GM12801 (cell line): Measurements from ENCODE around the gene PRKCA.

Source experiments
- TF ChIP-seq, protein P1 (sequence below): IDR thresholded peaks from one replicate; pipeline ENCODE4 v1.5.1; 2011; ENCODE audit warnings: control low read depth; ENCODE audit not compliant: insufficient read length; ENCODE audit errors: extremely low read depth

Gene PRKCA

DNA sequence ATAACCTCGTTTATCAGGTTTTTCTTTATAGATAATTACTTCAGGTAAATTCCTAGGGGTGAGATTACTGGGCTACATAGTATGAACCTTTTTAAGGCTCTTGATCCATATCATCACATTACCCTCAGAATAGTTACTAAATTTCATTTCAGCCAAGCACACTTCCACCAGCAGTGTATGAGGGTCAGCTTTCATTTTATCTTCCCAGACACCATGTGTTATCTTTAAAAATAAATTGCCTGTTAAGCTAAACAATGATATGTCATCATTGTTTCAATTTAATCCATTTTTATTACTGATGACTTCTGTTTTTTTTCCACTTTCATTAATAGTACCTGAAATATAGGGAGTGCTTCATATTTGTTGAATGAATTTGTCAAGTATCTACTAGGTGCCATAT lies 33.4 kb downstream of the PRKCA start:
- TF ChIP-seq, protein P1, sequence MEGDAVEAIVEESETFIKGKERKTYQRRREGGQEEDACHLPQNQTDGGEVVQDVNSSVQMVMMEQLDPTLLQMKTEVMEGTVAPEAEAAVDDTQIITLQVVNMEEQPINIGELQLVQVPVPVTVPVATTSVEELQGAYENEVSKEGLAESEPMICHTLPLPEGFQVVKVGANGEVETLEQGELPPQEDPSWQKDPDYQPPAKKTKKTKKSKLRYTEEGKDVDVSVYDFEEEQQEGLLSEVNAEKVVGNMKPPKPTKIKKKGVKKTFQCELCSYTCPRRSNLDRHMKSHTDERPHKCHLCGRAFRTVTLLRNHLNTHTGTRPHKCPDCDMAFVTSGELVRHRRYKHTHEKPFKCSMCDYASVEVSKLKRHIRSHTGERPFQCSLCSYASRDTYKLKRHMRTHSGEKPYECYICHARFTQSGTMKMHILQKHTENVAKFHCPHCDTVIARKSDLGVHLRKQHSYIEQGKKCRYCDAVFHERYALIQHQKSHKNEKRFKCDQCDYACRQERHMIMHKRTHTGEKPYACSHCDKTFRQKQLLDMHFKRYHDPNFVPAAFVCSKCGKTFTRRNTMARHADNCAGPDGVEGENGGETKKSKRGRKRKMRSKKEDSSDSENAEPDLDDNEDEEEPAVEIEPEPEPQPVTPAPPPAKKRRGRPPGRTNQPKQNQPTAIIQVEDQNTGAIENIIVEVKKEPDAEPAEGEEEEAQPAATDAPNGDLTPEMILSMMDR = no peak

DNA sequence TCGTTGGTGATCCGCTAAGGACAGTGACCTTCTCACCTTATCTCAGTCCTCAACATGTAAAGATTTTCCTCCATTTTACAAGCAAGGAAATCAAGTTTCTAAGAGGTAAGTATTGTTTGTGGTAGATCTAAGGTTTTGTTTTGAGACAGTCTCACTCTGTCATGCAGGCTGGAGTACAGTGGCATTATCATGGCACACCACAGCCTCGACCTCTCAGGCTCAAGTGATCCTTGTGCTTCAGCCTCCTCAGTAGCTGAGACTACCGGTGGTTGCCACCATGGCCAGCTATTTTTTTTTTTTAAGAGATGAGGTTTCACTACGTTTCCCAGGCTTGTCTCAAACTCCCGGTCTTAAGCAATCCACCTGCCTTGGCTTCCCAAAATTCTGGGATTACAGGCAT lies 34.9 kb downstream of the PRKCA start:
- TF ChIP-seq, protein P1 = no peak

DNA sequence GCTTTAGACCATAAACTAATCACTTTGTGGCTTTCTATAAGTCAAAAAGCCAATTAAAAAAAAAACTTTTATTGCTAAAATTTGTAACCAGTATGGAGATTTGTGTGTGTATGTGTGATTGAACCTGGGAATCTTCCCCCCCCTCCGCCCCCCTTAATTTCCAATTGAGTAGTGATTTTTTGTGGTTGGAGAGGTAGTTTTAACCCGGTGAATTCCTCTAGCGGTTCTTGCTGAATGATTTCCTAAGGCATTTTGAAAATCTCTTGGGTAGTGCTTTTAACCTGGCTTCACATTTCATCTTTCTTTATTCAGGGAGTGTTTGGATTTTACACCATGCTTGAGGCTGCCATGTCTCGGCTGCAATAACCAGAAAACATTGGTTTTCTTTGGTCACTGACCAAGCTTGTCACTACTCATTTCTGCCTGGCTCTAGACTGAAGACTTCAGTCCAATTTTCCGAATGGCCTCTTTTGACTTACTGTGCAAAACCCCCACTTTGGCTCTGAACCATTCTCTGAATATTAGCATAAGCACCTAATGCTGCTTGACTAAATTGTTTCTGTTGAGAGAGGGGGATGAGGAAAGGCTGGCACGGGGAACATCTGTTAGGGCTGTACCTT lies 35.6 kb downstream of the PRKCA start:
- TF ChIP-seq, protein P1 = no peak

DNA sequence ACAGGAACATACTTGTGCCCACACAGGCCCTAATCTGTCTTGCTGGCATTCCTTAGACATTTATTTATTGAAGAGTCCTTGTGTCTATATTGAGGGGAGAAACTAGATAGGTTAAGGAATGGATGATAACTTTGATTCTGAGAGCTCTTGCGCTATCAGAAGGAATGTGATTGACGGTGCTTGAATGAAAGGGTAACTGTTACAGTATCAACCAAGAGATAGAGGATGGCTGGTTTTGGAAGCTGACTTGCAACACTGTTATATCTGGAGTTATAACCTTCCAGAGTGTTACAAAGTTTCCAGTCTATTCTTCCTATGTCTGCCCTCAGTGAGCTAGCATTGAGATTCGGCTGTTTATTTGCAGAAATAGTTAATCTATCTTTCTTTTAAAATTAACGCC lies 36.5 kb downstream of the PRKCA start:
- TF ChIP-seq, protein P1 = no peak

DNA sequence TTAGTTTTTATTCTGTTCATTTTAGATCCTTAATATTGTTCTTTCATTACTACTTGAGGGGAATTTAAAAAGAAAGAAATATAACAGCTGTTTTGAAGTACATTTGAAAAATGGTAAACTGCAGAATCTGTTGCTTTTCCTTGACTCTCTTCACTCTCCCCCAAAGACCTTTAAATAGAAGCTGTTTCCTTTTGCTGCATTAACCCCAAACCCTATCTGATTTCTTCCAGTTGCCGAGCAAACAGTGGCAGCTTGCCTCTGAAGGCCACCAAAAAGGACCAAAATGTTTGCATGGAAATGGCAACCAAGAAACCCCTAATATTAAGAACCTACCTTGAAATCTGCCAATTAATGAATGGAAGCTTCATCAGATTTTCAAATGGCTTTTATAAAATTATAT lies 37.1 kb downstream of the PRKCA start:
- TF ChIP-seq, protein P1 = no peak

DNA sequence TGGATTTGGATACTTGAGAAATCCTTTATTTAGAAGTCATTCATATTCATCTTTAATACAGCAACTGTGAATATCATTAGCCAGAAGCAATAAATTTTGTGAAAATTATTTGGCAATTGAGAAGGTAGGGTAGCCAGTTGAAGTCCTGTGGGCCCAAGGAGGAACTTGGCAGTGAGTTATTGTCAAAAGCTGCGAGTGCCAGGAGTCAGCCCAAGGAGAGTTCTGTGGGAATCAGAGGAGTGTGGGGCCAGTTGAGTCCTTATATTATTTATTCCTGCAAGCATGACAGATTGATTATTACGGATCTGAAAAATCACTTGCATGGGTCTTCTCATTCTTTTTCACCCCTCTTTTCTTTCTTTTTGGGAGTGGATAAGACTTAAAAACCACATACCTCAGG lies 38.3 kb downstream of the PRKCA start:
- TF ChIP-seq, protein P1 = no peak

DNA sequence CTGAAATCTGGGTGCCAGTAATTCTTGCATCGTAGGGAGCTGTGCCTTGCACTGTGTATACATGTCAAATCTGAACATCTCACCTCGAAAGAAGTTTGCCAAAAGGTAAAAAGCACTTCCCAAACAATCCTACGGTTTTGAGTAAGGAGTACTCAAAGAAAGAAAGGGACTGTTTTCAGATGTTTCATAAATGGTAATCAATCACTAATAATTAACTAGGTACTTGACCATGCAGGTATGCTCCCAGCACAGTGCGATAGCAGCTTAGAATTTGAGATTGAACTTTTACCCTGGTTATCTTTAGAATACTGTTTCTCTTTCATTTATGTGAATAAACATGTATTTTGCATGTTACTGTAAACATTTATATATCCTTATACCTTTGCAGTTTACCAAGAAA lies 39.0 kb downstream of the PRKCA start:
- TF ChIP-seq, protein P1 = no peak
